IMR-90 (cell line): Measurements from ENCODE around the gene CACNA1D. TPM values are rescaled to one million over a fixed set of nuclear protein-coding genes. Genes with fewer than 3 reads are reported as not detected.

ENCODE experiments used
- ATAC-seq: fragments of 200-7000 bp; cut with Tn5 transposase; 2 replicates; pipeline ENCODE4 v1.9.1; 2020; ENCODE audit warnings: low read depth, mild to moderate bottlenecking, moderate library complexity
- BruUV-seq: library from RNA; stranded (reverse); fragments of 400-500 nt; replicated peaks from 2 replicates; lab custom pipeline; 2021; lab: Mats Ljungman, UMichigan
- CTCF ChIA-PET: fragments of 300-600 bp; formaldehyde crosslinking; extraction: SDS; loops from one replicate; lab custom pipeline; 2021; ENCODE audit warnings: antibody characterized with exemption; lab: Yijun Ruan, JAX
- POLR2A ChIA-PET: fragments of 300-600 bp; sonication (Branson Sonifier 250); formaldehyde crosslinking; loops from one replicate; lab custom pipeline; 2022; ENCODE audit warnings: antibody characterized with exemption; ENCODE audit not compliant: unreplicated experiment; lab: Charles Lee
- DNase-seq: peaks from one replicate; pipeline ENCODE4 v3.0.0; 2013
- H2AFZ ChIP-seq: replicated peaks from 2 replicates; pipeline ENCODE3; 2013; ENCODE audit warnings: low read length, mild to moderate bottlenecking; ENCODE audit not compliant: poor library complexity
- H2AK5ac ChIP-seq: 2 replicates; pipeline ENCODE4 v1.6.1; 2013; ENCODE audit warnings: low read depth, low read length, inconsistent platforms
- H2AK9ac ChIP-seq: replicated peaks from 2 replicates; pipeline ENCODE3; 2013; ENCODE audit warnings: mild to moderate bottlenecking, low read depth, low read length, moderate library complexity; ENCODE audit not compliant: poor library complexity
- H2BK120ac ChIP-seq: 2 replicates; pipeline ENCODE4 v1.6.1; 2013; ENCODE audit warnings: low read depth, low read length, inconsistent platforms
- H2BK15ac ChIP-seq: 3 replicates; pipeline ENCODE4 v1.6.1; 2013; ENCODE audit warnings: low read depth, low read length, inconsistent platforms
- H2BK20ac ChIP-seq: 2 replicates; pipeline ENCODE4 v1.6.1; 2013; ENCODE audit warnings: low read depth, mild to moderate bottlenecking, inconsistent platforms, low read length, moderate library complexity
- H2BK5ac ChIP-seq: 2 replicates; pipeline ENCODE4 v1.6.1; 2013; ENCODE audit warnings: mild to moderate bottlenecking, low read depth, low read length, inconsistent platforms; ENCODE audit not compliant: poor library complexity, severe bottlenecking
- H3K14ac ChIP-seq: replicated peaks from 2 replicates; pipeline ENCODE4 v1.6.1; 2013; ENCODE audit warnings: low read depth, low read length, inconsistent platforms
- H3K18ac ChIP-seq: 2 replicates; pipeline ENCODE4 v1.6.1; 2013; ENCODE audit warnings: low read depth, low read length, control low read depth
- H3K23ac ChIP-seq: 2 replicates; pipeline ENCODE4 v1.6.1; 2013; ENCODE audit warnings: low read depth, low read length, inconsistent platforms
- H3K27ac ChIP-seq: 2 replicates; pipeline ENCODE4 v1.5.1; 2013; ENCODE audit warnings: mild to moderate bottlenecking, control low read depth, low read length; ENCODE audit not compliant: insufficient read depth
- H3K27me3 ChIP-seq: 2 replicates; pipeline ENCODE4 v1.6.1; 2013; ENCODE audit warnings: low read length; ENCODE audit not compliant: control insufficient read depth, insufficient read depth
- H3K36me3 ChIP-seq: 2 replicates; pipeline ENCODE4 v1.6.1; 2013; ENCODE audit warnings: low read length, mixed read lengths; ENCODE audit not compliant: control insufficient read depth, insufficient read depth
- H3K4ac ChIP-seq: 2 replicates; pipeline ENCODE4 v1.6.1; 2013; ENCODE audit warnings: low read depth, low read length, inconsistent platforms
- H3K4me1 ChIP-seq: 2 replicates; pipeline ENCODE4 v1.6.1; 2013; ENCODE audit warnings: low read length, mixed read lengths; ENCODE audit not compliant: control insufficient read depth, insufficient read depth
- H3K4me2 ChIP-seq: 2 replicates; pipeline ENCODE4 v1.6.1; 2013; ENCODE audit warnings: low read depth, mild to moderate bottlenecking, control low read depth, low read length, moderate library complexity
- H3K4me3 ChIP-seq: 2 replicates; pipeline ENCODE4 v1.5.1; 2013; ENCODE audit warnings: low read depth, mild to moderate bottlenecking, control low read depth, low read length, moderate library complexity; ENCODE audit not compliant: insufficient read depth
- H3K56ac ChIP-seq: 2 replicates; pipeline ENCODE4 v1.6.1; 2013; ENCODE audit warnings: low read length, inconsistent platforms; ENCODE audit not compliant: insufficient read depth; ENCODE audit errors: extremely low read depth
- H3K79me1 ChIP-seq, 2 experiments: 2 replicates each; pipeline ENCODE4 v1.6.1; 2013; ENCODE audit warnings: low read length in 2 of 2, inconsistent platforms in 1 of 2, low read depth in 1 of 2
- H3K9ac ChIP-seq: 2 replicates; pipeline ENCODE4 v1.6.1; 2013; ENCODE audit warnings: low read depth, low read length, control low read depth
- H3K9me1 ChIP-seq: 2 replicates; pipeline ENCODE4 v1.6.1; 2013; ENCODE audit warnings: low read length, inconsistent platforms; ENCODE audit not compliant: insufficient read depth
- H3K9me3 ChIP-seq: 2 replicates; pipeline ENCODE4 v1.6.1; 2013; ENCODE audit warnings: low read length; ENCODE audit not compliant: control insufficient read depth, insufficient read depth
- H4K20me1 ChIP-seq: 2 replicates; pipeline ENCODE4 v1.6.1; 2013; ENCODE audit warnings: low read length, inconsistent platforms; ENCODE audit not compliant: insufficient read depth
- H4K5ac ChIP-seq: 2 replicates; pipeline ENCODE4 v1.6.1; 2013; ENCODE audit warnings: mild to moderate bottlenecking, low read depth, low read length, control low read depth
- H4K8ac ChIP-seq, 2 experiments: 2 replicates each; pipeline ENCODE4 v1.6.1; 2013; ENCODE audit warnings: low read depth in 2 of 2, low read length in 2 of 2, control low read depth in 1 of 2, inconsistent platforms in 1 of 2
- H4K91ac ChIP-seq: 2 replicates; pipeline ENCODE4 v1.6.1; 2013; ENCODE audit warnings: low read depth, low read length, inconsistent platforms; ENCODE audit not compliant: insufficient read depth
- BHLHE40 ChIP-seq: fragments of 150-350 bp; IDR thresholded peaks from 2 replicates; pipeline ENCODE4 v1.6.1; 2016; ENCODE audit warnings: mild to moderate bottlenecking, low read depth, low read length
- CEBPB ChIP-seq: IDR thresholded peaks from 2 replicates; pipeline ENCODE4 v1.6.1; 2012; ENCODE audit warnings: low read depth, low read length, improper control_type of control experiment
- CHD1 ChIP-seq: IDR thresholded peaks from 2 replicates; pipeline ENCODE4 v1.6.1; 2012; ENCODE audit warnings: low read depth, low read length, improper control_type of control experiment
- FOS ChIP-seq: fragments of 150-350 bp; IDR thresholded peaks from 2 replicates; pipeline ENCODE4 v1.6.1; 2016; ENCODE audit warnings: low read depth, low read length
- MAFK ChIP-seq: IDR thresholded peaks from 2 replicates; pipeline ENCODE4 v1.6.1; 2012; ENCODE audit warnings: low read depth, low read length, improper control_type of control experiment
- MAZ ChIP-seq: IDR thresholded peaks from 2 replicates; pipeline ENCODE4 v1.6.1; 2012; ENCODE audit warnings: low read depth, mild to moderate bottlenecking, low read length, improper control_type of control experiment, moderate library complexity, borderline replicate concordance
- MXI1 ChIP-seq: IDR thresholded peaks from 2 replicates; pipeline ENCODE4 v1.6.1; 2012; ENCODE audit warnings: low read depth, mild to moderate bottlenecking, low read length, moderate library complexity, borderline replicate concordance
- NFE2L2 ChIP-seq: fragments of 150-350 bp; IDR thresholded peaks from 2 replicates; pipeline ENCODE4 v1.6.1; 2016; ENCODE audit warnings: low read depth, mild to moderate bottlenecking, low read length
- POLR2A ChIP-seq: IDR thresholded peaks from 2 replicates; pipeline ENCODE4 v1.6.1; 2012; ENCODE audit warnings: mild to moderate bottlenecking, low read depth, low read length
- RAD21 ChIP-seq: IDR thresholded peaks from 2 replicates; pipeline ENCODE4 v1.6.1; 2012; ENCODE audit warnings: low read length, improper control_type of control experiment
- RCOR1 ChIP-seq: IDR thresholded peaks from 2 replicates; pipeline ENCODE4 v1.6.1; 2012; ENCODE audit warnings: mild to moderate bottlenecking, low read length, improper control_type of control experiment; ENCODE audit not compliant: insufficient replicate concordance
- RFX5 ChIP-seq: IDR thresholded peaks from 2 replicates; pipeline ENCODE4 v1.8.0; 2012; ENCODE audit warnings: low read depth, mild to moderate bottlenecking, low read length, moderate library complexity
- SMC3 ChIP-seq: fragments of 150-350 bp; IDR thresholded peaks from 2 replicates; pipeline ENCODE4 v1.6.1; 2016; ENCODE audit warnings: low read depth, mild to moderate bottlenecking, antibody characterized with exemption, low read length, moderate library complexity
- WGBS, 2 experiments: methylation state at CpG; one replicate each; pipeline versions ENCODE4 v1.1.5 to v1.1.7; 2013; ENCODE audit warnings: missing lambda C conversion rate in 2 of 2; ENCODE audit not compliant: insufficient read length in 1 of 2; ENCODE audit errors: extremely low coverage in 2 of 2; 5-methylcytosine and 5-hydroxymethylcytosine counted together
- dilution Hi-C: fragments of 300-500 bp; cut with HindIII; formaldehyde crosslinking; loops from one replicate; pipeline ENCODE4 v1.14.3; 2018; ENCODE audit warnings: low sequenced_read_pairs; ENCODE audit not compliant: unreplicated experiment
- in situ Hi-C: fragments of 300-500 bp; cut with MboI; formaldehyde crosslinking; loops from 3 replicates; pipeline ENCODE4 v1.14.3; 2019; ENCODE audit warnings: low sequenced_read_pairs, inconsistent platforms, mixed read lengths
- intact Hi-C: fragments of 100-400 bp; cut with micrococcal nuclease; formaldehyde crosslinking; loops from 2 replicates; pipeline ENCODE4 v1.10.0; 2022
- polyA plus RNA-seq, 3 experiments: library from polyadenylated mRNA; depleted of rRNA; stranded (reverse); fragments of >200 nt; gene quantifications; 2 replicates each; pipeline ENCODE4 v1.2.3, GENCODE V29; 2012; ENCODE audit warnings: low replicate concordance in 1 of 3
- total RNA-seq: library from RNA; depleted of rRNA; stranded (reverse); fragments of >200 nt; gene quantifications from 2 replicates; pipeline ENCODE4 v1.2.3, GENCODE V29; 2012
- TF ChIP-seq, protein P1 (sequence below): conservative IDR thresholded peaks from 2 replicates; pipeline ENCODE4 v1.5.1; 2012; ENCODE audit warnings: mild to moderate bottlenecking, low read depth, low read length, improper control_type of control experiment
- TF ChIP-seq, protein P2 (sequence below): fragments of 150-350 bp; IDR thresholded peaks from 2 replicates; pipeline ENCODE4 v1.6.1; 2017; ENCODE audit warnings: mild to moderate bottlenecking, antibody characterized with exemption, low read length, low read depth

Gene CACNA1D
- total and polyA plus RNA-seq, 2 of the 4 experiments (the other 2 are of a cell fraction): 0.07 TPM; not detected in 1

DNA sequence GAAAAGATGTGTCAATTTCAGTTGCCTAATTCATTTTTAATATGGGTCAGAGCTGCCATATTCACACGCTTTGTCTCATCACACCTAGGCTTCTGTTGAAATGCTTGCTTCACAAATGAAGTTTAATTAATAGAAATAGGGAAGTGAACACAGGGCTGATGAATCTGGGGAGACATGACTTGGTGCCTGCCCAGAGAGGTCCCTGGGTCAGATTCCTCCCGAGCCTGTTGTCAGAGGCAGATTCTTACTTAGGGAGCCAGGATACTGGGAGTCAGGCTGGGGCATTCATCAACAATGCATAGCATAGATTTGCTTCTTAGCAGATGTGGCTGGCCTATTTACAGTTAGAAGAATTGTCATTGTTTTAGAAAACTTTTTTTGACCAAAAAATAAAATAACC is 90.6 kb downstream of the CACNA1D start:
- H2BK20ac ChIP-seq: no peak overlapping the region
- H3K23ac ChIP-seq: no peak overlapping the region
- ChIA-PET CTCF (no interaction called here), POLR2A (no interaction called here)
- H4K5ac ChIP-seq: no peak overlapping the region
- H3K79me1 ChIP-seq: no peaks in the 10 kb centered on the region
- no peak overlapping the region for H3K18ac ChIP-seq
- no peaks in the 10 kb centered on the region for H3K9me3 ChIP-seq
- H3K27ac ChIP-seq: no peak overlapping the region
- H2BK15ac ChIP-seq: no peak overlapping the region
- H3K4me3 ChIP-seq: no peak overlapping the region
- no peaks in the 10 kb centered on the region; the same call in 1 of the 2 replicates for H3K27me3 ChIP-seq
- dilution Hi-C loops (no loop called here), in situ Hi-C loops (no loop called here), intact Hi-C loops (no loop called here)
- no peak overlapping the region for H2AK5ac ChIP-seq
- no peak overlapping the region for H4K91ac ChIP-seq
- H3K4ac ChIP-seq: no peak overlapping the region
- H3K56ac ChIP-seq: no peak overlapping the region
- no peak overlapping the region for H2BK5ac ChIP-seq
- no TSS peak for BruUV-seq
- no peaks in the 10 kb centered on the region for H3K36me3 ChIP-seq
- TF ChIP-seq MXI1 (no peak), CEBPB (no peak), BHLHE40 (no peak), RAD21 (no peak), CHD1 (no peak), FOS (no peak), MAFK (no peak), POLR2A (no peak), NFE2L2 (no peak), RFX5 (no peak), SMC3 (no peak), RCOR1 (no peak), MAZ (no peak)
- TF ChIP-seq, protein P1, sequence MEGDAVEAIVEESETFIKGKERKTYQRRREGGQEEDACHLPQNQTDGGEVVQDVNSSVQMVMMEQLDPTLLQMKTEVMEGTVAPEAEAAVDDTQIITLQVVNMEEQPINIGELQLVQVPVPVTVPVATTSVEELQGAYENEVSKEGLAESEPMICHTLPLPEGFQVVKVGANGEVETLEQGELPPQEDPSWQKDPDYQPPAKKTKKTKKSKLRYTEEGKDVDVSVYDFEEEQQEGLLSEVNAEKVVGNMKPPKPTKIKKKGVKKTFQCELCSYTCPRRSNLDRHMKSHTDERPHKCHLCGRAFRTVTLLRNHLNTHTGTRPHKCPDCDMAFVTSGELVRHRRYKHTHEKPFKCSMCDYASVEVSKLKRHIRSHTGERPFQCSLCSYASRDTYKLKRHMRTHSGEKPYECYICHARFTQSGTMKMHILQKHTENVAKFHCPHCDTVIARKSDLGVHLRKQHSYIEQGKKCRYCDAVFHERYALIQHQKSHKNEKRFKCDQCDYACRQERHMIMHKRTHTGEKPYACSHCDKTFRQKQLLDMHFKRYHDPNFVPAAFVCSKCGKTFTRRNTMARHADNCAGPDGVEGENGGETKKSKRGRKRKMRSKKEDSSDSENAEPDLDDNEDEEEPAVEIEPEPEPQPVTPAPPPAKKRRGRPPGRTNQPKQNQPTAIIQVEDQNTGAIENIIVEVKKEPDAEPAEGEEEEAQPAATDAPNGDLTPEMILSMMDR: no peak
- TF ChIP-seq, protein P2, sequence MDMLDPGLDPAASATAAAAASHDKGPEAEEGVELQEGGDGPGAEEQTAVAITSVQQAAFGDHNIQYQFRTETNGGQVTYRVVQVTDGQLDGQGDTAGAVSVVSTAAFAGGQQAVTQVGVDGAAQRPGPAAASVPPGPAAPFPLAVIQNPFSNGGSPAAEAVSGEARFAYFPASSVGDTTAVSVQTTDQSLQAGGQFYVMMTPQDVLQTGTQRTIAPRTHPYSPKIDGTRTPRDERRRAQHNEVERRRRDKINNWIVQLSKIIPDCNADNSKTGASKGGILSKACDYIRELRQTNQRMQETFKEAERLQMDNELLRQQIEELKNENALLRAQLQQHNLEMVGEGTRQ: no peak
- no peaks in the 10 kb centered on the region for H3K4me1 ChIP-seq
- DNase-seq (no peak), ATAC-seq (no peak)
- H3K14ac ChIP-seq: no peak overlapping the region
- H3K9me1 ChIP-seq: no peaks in the 10 kb centered on the region
- no peak overlapping the region for H3K4me2 ChIP-seq
- no peak overlapping the region for H4K8ac ChIP-seq
- no peak overlapping the region for H3K9ac ChIP-seq
- H2AFZ ChIP-seq: no peak overlapping the region
- WGBS, 2 experiments: no CpG with 5 or more reads among the region's 2 CpGs
- H2BK120ac ChIP-seq: no peak overlapping the region
- H4K20me1 ChIP-seq: no peaks in the 10 kb centered on the region
- no peak overlapping the region for H2AK9ac ChIP-seq
